HG03571 (cell line): ENCODE data around the gene PPP1R7.
"Not testable (repeated sequence)": the region's sequence is repeated elsewhere in the genome, so short reads cannot be mapped to it uniquely, and the experiment has no call there.

ENCODE experiments used
- ATAC-seq: cut with Tn5 transposase; IDR thresholded peaks from one replicate; pipeline ENCODE4 v1.9.1; 2021; ENCODE audit not compliant: unreplicated experiment

Gene PPP1R7, protein sequence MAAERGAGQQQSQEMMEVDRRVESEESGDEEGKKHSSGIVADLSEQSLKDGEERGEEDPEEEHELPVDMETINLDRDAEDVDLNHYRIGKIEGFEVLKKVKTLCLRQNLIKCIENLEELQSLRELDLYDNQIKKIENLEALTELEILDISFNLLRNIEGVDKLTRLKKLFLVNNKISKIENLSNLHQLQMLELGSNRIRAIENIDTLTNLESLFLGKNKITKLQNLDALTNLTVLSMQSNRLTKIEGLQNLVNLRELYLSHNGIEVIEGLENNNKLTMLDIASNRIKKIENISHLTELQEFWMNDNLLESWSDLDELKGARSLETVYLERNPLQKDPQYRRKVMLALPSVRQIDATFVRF

DNA sequence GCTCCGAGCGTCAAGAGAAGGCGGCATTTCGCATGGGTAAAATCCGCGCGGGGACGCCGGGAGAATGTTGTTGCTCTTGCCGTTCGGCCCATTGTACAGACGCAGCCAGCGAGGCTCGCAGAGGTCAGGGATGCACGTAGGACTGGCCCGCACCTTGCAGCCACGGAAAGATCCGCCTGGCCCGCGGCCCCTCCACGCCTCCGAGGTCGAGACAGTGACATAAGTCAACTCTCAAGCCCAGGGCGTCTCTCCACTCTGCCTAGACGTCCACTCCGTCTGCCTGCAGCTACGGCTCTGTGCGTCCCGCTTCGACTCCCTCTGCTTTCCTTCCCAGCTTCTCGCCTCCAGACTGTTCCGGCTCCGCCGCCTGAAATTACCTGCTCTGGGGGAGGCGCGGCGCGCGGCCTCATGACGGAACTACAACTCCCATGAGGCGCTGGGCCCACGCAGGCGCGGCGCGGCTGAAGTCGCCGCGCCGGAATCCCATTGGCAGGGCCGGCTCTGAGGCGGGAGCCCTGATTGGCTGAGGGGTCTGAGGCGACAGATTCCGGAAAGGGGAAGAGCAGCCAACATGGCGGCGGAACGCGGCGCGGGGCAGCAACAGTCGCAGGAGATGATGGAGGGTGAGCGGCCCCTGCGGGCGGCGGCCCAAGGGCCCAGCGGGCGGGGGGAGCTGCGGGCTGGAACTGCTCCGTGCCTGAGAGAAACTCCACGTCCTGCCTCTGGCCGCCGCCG lies at the start of gene PPP1R7:
Gene PPP1R7, plus strand, starts transcription at position 543 of the 735 bp plus-strand sequence. Its CDS starts 29 bp downstream, at position 572.
- peak; percentile 70 for ATAC-seq

DNA sequence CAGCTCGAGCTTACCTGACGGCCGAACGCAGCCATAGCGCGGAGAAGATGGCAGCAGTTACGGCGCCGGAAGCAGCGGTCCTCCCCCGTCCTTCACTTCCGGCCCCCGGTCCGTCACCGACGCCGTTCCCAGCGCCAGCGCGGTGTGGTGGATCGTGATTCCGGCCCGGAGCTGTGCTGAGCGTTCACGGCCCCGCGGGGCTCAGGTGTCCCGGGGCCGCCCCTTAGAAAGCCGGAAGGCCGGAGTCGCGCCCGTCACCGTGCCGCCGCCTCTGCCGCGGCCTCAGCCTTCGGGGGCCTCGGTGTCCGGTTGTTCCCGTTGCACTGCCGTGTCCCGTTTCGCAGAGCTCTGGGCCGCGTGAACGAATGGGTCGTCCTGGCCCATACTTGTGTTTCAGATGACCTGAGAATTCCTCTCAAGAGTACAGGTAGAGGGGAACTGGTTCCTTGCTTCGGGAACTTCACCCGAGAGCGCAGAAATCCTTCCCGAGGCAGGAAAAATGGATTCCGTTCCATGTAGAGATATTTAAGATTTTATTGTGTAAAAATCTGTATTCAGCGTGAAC lies 47.9 kb upstream of the PPP1R7 start, which contains the start of gene MTERF4:
Gene MTERF4, minus strand, starts transcription at position 49 of the 565 bp plus-strand sequence. Its CDS starts 14 bp downstream, at position 35.
- peak; percentile 87 for ATAC-seq

DNA sequence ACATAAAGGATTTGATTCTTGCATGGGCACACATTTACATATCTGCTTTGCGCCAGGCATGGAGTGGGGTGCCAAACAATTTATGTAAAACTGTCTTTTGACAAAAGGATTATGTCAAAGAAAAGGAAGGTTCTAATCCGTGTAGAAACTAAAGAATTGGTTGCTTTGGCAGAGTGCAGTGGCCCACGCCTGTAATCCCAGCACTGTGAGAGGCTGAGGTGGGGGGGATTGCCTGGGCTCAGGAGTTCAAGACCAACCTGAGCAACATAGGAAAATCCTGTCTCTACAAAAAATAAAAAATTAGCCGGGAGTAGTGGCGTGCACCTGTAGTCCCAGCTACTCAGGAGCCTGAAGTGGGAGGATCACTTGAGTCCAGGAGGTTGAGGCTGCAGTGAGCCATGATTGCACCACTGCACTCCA lies 47.1 kb upstream of the PPP1R7 start:
- no peak for ATAC-seq

DNA sequence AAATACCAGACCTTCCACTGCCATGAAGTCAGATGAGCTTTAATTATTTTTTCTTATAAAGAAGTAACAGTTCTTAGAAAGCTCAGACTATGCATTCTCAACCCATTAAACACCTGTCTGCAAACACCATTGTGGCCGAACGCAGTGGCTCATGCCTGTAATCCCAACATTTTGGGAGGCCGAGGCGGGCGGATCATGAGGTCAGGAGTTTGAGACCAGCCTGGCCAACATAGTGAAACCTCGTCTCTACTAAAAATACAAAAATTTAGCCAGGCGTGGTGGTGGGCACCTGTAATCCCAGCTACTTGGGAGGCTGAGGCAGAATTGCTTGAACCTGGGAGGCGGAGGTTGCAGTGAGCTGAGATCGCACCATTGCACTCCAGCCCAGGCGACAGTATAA lies 45.7 kb upstream of the PPP1R7 start:
- not testable (repeated sequence) for ATAC-seq

DNA sequence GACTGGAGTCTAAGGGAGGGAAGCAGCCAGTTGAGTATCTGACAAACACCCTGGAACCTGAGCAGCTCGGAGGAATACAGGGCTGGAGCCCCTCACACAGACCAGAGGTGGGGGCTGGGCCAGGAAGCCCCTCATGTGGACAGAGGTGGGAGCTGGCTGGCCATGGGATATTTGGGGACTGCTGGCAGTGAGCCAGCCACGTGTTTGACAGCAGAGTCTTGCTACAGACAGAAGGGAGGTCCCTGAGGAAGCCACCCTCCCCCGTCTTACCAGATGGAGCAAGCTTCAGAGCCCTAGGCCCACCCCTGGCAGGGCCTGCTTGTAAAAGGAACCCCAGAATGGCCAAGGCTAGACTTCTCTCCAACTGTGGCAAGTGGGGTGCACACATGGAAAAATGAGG lies 44.6 kb upstream of the PPP1R7 start:
- no peak for ATAC-seq

DNA sequence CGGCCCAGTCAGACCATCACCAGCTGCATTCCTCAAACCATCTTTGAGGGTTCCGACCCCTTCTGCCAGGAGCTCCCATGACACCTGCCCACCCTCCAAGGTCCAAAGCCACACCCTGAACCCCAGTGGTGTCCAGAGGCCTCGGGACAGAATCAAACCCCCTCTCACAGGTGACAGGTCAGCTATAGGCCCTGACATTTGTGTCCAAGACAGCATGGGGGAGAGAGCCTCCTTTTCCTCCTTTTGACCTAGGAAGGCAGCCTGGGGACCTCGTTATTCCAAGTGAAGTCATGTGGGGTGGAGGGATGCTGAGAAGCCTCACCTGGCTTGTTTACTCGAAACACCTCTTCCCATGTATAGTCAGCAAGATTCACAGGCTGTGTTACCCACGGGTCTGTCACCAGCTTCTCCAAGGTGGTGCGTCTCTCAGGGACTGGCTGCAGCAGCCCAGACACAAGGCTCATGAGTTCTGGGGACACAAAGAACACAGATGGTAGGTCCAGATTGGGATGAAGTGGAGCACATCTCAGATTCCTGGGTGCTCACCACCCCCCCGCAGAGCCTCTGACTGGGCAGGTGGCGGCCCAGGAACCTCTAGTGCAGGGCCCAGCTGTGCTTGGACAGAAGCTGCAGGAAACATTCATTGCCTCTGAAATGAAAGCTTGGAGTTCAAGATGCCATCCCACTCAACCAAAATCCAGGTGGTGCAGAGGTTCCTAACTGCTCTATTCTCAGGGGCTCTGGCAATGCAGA lies 43.1 kb upstream of the PPP1R7 start:
- no peak for ATAC-seq

DNA sequence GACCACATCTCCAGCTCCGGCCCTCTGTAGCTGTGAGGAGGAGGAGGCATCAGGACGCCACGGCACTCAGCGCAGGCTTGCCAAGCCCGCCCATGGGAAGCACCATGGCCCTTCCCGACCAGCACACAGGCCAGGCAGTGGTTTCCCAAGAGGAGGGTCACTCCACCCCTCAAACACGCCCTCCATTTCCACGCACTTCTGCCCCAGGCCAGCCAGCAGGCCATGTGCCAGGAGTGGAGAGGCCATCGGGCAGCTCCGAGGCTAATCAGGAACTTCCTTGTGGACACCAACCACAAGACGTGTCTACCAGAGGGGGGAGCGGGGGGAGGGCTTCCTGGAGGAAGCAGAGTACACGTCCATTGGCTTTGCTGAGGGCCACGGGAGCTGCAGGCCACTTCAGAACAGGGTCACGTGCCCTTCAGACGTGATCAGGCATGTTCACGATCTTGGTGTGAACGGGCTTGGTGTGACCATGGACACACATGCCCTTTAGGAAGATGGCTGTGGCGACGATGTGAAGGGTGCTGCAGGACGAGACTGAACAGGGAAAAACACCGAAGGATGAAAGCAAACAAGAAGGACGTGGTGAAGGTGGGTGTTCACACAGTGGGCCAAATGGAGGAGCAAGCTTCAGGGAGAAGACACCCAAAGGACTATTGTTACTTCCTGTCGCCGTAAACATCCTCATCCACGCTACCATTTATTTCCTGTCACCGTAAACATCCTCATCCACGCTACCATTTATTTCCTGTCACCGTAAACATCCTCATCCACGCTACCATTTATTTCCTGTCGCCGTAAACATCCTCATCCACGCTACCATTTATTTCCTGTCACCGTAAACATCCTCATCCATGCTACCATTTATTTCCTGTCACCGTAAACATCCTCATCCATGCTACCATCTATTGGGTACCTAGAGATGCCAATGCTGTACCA lies 41.7 kb upstream of the PPP1R7 start:
- ATAC-seq = no peak

DNA sequence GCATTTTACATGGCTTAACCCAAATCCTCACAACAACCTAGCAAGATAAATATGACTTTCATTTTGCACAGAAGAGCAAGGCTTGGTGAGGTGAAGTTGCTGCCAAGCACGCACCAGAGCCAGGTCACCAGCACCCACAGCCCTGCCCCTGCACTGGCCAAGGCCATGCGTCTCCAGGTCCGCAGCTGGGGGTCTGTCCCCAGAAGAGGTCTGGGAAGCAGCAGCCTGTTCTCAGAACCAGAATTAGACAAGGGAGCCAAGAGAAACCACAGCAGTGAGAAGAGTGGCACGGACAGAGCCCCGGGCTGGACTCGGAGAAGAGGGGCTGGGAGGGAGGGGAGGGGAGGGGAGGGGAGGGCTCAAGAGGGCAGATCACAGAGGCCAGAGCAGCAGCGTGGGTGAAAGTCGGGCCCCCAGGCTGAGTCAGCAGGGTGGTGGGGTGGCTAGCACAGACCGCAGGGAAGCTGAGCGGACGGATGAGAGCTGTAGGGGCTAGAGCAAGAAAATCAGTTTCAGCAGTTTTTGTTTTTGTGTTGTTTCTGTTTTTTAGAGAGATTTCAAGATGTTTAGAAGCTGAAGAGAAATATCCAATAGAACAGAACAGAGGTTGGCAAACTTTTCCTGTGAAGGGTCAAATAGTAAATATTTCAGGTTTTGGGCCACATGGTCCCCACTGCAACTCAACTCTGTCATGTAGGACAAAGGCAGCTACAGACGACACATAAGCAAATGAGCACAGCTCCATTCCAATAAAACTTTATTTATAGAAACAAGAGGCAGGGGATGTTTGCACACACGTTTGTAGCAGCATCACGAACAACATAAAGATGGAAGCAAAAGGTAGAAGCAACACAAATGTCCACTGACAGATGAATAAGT lies 40.8 kb upstream of the PPP1R7 start:
- no peak for ATAC-seq

DNA sequence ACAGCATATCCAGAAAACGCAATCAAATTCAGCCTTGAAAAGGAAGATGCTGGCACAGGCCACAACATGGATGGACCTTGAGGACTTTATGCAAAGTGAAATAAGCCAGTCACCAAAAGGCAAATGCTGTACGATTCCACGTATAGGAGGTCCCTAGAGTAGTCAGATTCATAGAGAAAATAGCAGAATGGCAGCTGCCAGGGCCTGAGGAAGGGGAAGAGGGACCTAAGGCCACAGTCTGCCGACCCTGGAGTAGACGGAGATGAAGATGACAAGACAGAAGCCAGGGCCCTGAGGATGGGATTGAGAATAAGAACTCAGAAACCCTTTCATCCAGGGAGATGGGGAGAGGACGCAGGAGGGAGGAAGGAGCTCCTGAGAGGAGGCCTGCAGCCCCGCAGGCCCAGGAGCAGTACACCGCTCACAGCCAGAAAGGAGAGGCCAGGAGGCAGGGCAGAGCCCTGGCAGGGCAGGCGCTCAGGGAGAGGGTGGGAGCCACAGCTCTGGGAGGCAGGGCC lies 40.1 kb upstream of the PPP1R7 start:
- no peak for ATAC-seq

DNA sequence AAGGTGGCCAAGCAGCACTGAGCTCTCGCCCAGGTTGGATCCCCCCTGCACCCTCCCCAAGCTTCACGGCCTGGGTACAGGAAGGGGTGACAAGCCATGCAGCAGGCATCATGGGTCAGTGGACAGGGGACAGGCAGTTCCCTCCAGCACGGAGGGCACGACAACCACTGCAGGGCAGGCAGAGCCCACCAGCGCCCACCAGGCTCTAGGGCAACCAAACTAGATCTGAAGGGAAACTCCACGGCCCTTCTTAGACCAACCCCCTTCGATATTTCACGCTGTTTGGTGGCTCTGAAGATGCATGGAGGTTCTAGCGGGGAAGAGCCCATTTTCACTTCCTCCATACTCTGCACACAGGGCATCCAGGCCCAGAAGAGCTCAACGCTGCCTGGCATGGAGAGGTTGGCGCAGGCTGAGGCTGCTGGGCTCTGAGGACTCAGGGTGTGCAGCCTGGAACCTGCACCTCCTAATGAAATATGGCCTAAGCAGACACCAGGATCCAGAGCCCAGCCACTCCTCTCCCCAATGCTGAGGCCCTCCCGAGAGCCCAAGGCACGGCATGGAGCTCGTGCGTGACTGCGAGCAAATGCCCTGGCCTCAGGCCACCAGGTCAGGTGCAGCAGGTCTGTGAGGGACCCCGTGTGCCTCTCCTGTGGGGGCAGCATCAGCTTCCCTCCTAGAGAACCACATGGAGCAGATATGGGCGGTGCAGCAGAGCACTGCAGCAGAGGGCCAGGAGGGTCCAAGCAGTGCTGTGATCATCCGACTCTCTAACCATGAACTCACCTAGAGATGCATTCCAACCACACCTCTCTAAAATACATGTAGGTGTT lies 39.4 kb upstream of the PPP1R7 start:
- peak; percentile 60 for ATAC-seq

DNA sequence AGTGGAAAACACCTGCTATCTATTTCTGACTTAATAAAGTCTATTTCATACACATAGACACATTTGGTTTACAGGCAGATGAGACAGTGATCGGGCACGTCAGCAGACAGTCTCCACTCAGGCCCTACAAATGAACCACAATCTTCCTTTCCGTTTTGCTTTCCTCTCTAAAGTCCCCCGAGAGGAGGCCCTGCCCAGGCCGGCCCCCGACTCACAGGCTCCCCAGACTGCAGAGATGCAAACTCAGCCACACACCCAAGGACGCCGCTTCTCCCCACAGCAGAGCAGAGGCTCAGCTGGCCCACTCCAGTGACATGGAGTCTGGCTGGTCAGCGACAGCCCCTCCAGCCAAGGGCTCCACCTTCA lies 38.8 kb upstream of the PPP1R7 start:
- peak; percentile 36 for ATAC-seq

DNA sequence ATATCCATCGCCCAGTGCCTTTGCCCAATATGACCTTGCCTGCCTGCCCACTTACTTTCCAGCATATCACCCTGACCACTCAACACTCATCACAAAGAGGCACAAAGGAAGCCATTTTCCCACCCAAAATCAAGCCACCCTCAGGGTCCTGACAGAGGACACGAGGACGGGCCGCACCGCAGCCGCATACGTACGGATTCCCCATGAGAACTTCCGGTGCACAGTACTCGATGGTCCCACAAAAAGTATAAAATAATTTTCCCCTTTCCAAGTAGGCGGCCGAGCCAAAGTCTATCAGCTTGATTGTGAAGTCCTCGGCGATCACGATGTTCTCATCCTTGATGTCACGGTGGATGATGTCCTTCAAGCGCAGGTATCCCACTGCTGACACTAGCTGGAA lies 38.2 kb upstream of the PPP1R7 start:
- ATAC-seq = no peak

DNA sequence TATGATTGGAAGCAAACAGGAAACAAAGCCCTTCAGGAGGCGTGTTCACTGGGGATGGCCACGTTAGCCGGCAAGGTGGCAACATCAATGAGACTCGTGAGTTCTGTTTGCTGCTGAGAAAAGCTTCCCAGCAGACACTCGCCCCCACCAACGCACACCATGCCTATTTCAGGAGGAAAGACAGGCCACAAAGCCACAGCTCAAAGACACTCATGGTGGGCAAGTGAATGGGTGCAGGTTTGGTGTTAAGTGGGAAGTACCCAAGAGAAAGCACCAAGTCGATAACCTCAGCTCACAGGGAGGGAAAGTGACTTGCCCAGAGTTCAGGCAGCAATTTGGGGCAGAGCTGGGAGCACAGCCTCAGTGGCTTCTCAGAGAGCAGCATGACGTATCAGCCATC lies 37.7 kb upstream of the PPP1R7 start:
- ATAC-seq = no peak

DNA sequence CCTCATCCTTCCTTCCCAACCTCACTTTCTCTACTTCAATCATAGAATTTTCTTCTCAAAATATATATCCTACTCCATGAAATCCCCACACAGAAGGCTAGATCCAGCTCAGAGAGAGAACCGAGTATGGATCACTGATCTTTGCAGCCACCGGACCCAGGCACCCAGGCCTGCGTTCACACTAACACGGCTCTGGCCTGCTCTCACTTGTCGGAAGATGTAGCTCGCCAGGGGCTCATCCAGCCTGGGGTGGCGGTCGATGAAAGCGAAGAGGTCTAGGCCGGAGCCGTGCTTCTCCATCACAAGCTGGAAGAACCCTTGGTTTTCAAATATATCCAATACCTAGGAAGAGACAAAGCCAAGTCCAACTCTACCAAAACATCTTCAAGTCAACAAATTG lies 35.4 kb upstream of the PPP1R7 start:
- no peak for ATAC-seq

DNA sequence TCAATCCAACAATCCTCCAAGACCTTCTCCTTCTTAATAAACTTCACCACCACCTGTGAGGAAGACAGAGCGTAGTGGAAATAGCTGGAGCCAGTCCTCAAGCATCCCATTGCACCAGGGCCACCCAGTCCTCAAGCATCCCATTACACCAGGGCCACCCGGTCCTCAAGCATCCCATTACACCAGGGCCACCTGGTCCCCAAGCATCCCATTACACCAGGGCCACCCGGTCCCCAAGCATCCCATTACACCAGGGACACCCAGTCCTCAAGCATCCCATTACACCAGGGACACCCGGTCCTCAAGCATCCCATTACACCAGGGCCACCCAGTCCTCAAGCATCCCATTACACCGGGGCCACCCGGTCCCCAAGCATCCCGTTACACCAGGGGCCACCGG lies 34.9 kb upstream of the PPP1R7 start:
- ATAC-seq = no peak

DNA sequence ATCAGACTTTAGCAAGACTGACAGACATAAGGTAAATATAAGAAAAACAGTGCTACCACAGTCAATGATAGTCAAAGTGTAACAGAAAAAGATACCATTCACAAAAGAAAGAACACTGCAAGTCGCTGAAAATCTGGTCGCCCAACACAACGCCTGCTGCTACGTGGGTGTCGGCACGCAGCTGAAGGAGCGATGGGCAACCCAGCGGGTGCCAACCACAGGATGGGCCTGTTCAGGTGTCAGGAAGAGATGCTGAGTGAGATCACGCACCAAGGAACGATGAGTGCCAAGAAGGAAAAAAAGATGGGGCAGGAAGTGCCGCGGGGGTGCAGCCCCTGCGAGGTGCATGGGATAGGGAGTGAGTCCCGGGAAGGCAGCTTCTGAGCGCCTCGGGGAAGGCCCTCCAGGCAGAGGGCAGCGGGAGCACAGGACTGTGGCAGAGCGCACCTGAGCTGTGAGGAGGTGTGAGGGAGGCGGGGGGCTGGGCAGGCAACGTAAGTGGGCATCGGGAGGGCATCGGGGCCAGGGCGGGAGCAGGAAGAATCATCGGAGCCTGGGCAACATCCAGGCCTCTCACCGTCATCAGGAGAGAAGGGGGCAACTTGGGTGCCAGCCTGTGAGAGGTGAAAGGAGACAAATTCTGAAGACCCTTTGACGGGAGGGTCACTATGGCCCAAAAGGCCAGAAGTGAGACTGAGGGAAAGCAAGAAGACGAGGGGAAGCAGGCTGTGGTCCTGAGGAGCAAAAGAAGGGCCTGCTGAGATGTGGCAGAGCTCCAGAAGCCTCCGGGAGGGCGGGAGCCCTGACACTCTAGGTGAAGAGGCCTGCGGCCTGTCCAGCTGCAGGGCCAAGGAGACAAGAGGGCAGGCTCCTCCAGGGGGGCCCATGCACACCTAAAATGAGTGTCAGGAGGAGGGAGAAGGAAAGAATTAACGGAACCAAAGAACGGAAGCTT lies 33.4 kb upstream of the PPP1R7 start:
- ATAC-seq = no peak
